A673 (cell line): ENCODE data around the gene XKR8. TPM values are rescaled to one million over a fixed set of nuclear protein-coding genes. Genes with fewer than 3 reads are reported as not detected.

Source experiments
- BruUV-seq: library from RNA; stranded (reverse); fragments of 400-500 nt; replicated peaks from 2 replicates; lab custom pipeline; 2021; lab: Mats Ljungman, UMichigan
- CTCF ChIA-PET: fragments of 300-600 bp; sonication (Branson Sonifier 250); formaldehyde crosslinking; loops from one replicate; lab custom pipeline; 2022; ENCODE audit warnings: antibody characterized with exemption; lab: Charles Lee
- POLR2A ChIA-PET: fragments of 300-600 bp; sonication (Branson Sonifier 250); formaldehyde crosslinking; loops from one replicate; lab custom pipeline; 2022; ENCODE audit warnings: antibody characterized with exemption; ENCODE audit not compliant: low non-redundant PET; lab: Charles Lee
- DNase-seq: peaks from one replicate; pipeline ENCODE4 v3.0.0-alpha.2; 2015; ENCODE audit warnings: low spot score
- H3K27ac ChIP-seq: fragments of 200-600 bp; sonication (generic); 2 replicates; pipeline ENCODE4 v1.5.1; 2016; ENCODE audit warnings: mixed run types, low read depth, mild to moderate bottlenecking, mixed read lengths, antibody characterized with exemption, low read length; ENCODE audit not compliant: poor library complexity, severe bottlenecking
- H3K27me3 ChIP-seq: fragments of 200-600 bp; sonication (generic); replicated peaks from 2 replicates; pipeline ENCODE4 v1.6.1; 2017; ENCODE audit warnings: mixed run types, low read depth, mild to moderate bottlenecking, mixed read lengths, antibody characterized with exemption, low read length; ENCODE audit not compliant: insufficient read depth, poor library complexity
- H3K36me3 ChIP-seq: fragments of 200-600 bp; sonication (generic); 2 replicates; pipeline ENCODE4 v1.6.1; 2016; ENCODE audit warnings: mixed run types, mild to moderate bottlenecking, mixed read lengths, antibody characterized with exemption, low read length; ENCODE audit not compliant: insufficient read depth, poor library complexity, severe bottlenecking
- H3K4me1 ChIP-seq: fragments of 200-600 bp; sonication (generic); 2 replicates; pipeline ENCODE4 v1.6.1; 2017; ENCODE audit warnings: mixed run types, mild to moderate bottlenecking, mixed read lengths, antibody characterized with exemption, low read length; ENCODE audit not compliant: insufficient read depth, poor library complexity, severe bottlenecking
- H3K4me3 ChIP-seq: fragments of 200-600 bp; sonication (generic); 2 replicates; pipeline ENCODE4 v1.5.1; 2016; ENCODE audit warnings: low read depth, mixed run types, mild to moderate bottlenecking, mixed read lengths, low read length; ENCODE audit not compliant: poor library complexity, severe bottlenecking
- H3K9me3 ChIP-seq: fragments of 200-600 bp; sonication (generic); 2 replicates; pipeline ENCODE4 v1.6.1; 2016; ENCODE audit warnings: mixed run types, low read depth, mild to moderate bottlenecking, mixed read lengths, antibody characterized with exemption, low read length; ENCODE audit not compliant: poor library complexity, severe bottlenecking
- EZH2 ChIP-seq: fragments of 200-600 bp; sonication (generic); IDR thresholded peaks from 2 replicates; pipeline ENCODE4 v1.6.1; 2017; ENCODE audit warnings: borderline replicate concordance, low read depth, mild to moderate bottlenecking, mixed read lengths, antibody characterized with exemption, low read length; ENCODE audit not compliant: poor library complexity, severe bottlenecking
- intact Hi-C: fragments of 100-400 bp; cut with micrococcal nuclease; formaldehyde crosslinking; loops from one replicate; pipeline ENCODE4 v1.10.0; 2022; ENCODE audit not compliant: unreplicated experiment
- total RNA-seq: library from RNA; stranded (reverse); gene quantifications from 2 replicates; pipeline ENCODE4 v1.2.3, GENCODE V29; 2021
- TF ChIP-seq, protein P1 (sequence below): fragments of 300-800, 200-600 bp; sonication (generic); conservative IDR thresholded peaks from 2 replicates; pipeline ENCODE4 v1.5.1; 2017; ENCODE audit warnings: low read depth, mild to moderate bottlenecking, antibody characterized with exemption, low read length, moderate library complexity, mixed read lengths

Gene XKR8
- total RNA-seq, 1 experiment from 2014 or later, result 6.4 TPM

DNA sequence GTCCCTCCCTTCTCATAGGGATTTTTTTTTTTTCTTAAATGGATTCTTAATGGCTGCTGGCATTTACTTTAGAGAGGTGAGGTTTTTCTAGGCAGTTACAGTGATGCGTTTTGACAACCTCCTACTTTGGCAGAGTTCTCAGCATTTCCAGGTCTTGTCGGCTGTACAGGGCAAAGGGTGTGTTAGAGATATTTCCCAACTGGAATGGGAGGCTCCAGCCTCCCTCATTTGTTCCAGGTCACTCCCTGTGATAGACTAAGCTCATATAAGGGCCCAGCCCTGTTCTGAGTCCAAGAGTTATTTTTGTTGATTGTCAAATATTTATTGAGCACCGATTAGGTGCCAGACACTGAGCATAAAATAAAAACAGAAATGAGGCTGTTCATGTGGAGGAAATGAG lies 7.6 kb upstream of the XKR8 start:
- H3K4me3 ChIP-seq, result no peak overlapping the region
- TF ChIP-seq, protein P1, sequence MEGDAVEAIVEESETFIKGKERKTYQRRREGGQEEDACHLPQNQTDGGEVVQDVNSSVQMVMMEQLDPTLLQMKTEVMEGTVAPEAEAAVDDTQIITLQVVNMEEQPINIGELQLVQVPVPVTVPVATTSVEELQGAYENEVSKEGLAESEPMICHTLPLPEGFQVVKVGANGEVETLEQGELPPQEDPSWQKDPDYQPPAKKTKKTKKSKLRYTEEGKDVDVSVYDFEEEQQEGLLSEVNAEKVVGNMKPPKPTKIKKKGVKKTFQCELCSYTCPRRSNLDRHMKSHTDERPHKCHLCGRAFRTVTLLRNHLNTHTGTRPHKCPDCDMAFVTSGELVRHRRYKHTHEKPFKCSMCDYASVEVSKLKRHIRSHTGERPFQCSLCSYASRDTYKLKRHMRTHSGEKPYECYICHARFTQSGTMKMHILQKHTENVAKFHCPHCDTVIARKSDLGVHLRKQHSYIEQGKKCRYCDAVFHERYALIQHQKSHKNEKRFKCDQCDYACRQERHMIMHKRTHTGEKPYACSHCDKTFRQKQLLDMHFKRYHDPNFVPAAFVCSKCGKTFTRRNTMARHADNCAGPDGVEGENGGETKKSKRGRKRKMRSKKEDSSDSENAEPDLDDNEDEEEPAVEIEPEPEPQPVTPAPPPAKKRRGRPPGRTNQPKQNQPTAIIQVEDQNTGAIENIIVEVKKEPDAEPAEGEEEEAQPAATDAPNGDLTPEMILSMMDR, result no peak
- no peak for TF ChIP-seq EZH2
- H3K36me3 ChIP-seq, result no peaks in the 10 kb centered on the region
- no TSS peak for BruUV-seq
- no peaks in the 10 kb centered on the region for H3K27me3 ChIP-seq
- intact Hi-C loops, result no loop called here
- ChIA-PET CTCF (no interaction called here), POLR2A (no interaction called here)
- no peaks in the 10 kb centered on the region for H3K4me1 ChIP-seq
- H3K27ac ChIP-seq, result no peak overlapping the region
- no peak for DNase-seq
- no peaks in the 10 kb centered on the region for H3K9me3 ChIP-seq

DNA sequence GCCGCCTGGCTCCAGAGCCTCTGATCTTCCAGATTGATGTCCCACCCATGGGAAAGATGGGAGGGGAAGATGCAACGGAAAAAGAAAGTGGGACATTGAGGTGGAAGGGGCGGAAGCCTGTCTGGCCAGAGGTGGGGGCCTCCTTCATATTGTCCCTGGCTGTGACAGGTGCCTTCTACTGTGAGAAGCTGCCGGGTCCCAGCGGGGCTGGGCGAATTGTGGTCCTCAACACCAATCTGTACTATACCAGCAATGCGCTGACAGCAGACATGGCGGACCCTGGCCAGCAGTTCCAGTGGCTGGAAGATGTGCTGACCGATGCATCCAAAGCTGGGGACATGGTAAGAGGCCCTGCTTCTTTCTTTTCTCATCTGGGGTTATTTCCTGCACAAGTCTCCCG lies 5.6 kb upstream of the XKR8 start:
- no peaks in the 10 kb centered on the region for H3K4me1 ChIP-seq
- DNase-seq, result no peak
- no peaks in the 10 kb centered on the region for H3K36me3 ChIP-seq
- no peaks in the 10 kb centered on the region for H3K9me3 ChIP-seq
- no peaks in the 10 kb centered on the region for H3K27me3 ChIP-seq
- H3K27ac ChIP-seq, result no peak overlapping the region
- TF ChIP-seq EZH2, result no peak
- TF ChIP-seq, protein P1, result no peak
- no peak overlapping the region for H3K4me3 ChIP-seq
- POLR2A ChIA-PET, result no interaction called here
- intact Hi-C loops, result no loop called here
- CTCF ChIA-PET, result no interaction called here
- BruUV-seq, result no TSS peak

DNA sequence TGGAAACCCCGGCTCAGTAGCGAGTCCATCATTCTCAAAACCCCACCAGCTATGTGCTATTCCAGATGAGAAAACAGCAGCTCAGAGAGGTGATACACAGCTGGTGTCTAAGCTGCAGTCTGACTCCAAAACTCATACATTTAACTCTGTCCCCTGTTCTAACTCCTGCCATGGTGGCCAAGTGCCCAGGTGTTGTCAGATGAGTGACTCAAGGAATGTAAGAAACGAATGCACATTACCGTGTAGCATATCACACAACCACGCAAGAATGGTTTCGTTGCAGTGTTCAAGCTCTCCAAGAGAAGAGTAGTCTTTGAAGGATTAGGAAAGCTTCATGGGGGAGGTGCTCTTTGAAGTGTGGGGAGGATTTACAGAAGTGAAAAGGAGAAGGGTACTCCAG lies 4.7 kb upstream of the XKR8 start:
- Histone ChIP-seq H3K27me3 (no peaks in the 10 kb centered on the region), H3K4me1 (no peaks in the 10 kb centered on the region), H3K36me3 (no peaks in the 10 kb centered on the region), H3K9me3 (no peaks in the 10 kb centered on the region), H3K4me3 (no peak overlapping the region), H3K27ac (no peak overlapping the region)
- CTCF ChIA-PET, result no interaction called here
- BruUV-seq, result no TSS peak
- intact Hi-C loops, result no loop called here
- DNase-seq, result no peak
- POLR2A ChIA-PET, result no interaction called here
- TF ChIP-seq, protein P1, result no peak
- no peak for TF ChIP-seq EZH2
